ENCODE data around the gene LRRC72.

- no peak for TF ChIP-seq CTCF (IDR thresholded peaks at IDR 0.05; ENCODE audit: low read depth, low read length, poor library complexity, severe bottlenecking)
- no peak for TF ChIP-seq EZH2phosphoT487 (IDR thresholded peaks at IDR 0.05; ENCODE audit: borderline replicate concordance, low read length)
Measured at GRCh38 chr7:16509829-16510228, 16.8 kb upstream of the LRRC72 start.

Measured in DOHH2 (cell line).